HG03460 (cell line): Measurements from ENCODE around the gene UPK3B.
"Not testable (repeated sequence)": the region's sequence is repeated elsewhere in the genome, so short reads cannot be mapped to it uniquely, and the experiment has no call there.

Source experiments
- ATAC-seq: cut with Tn5 transposase; IDR thresholded peaks from one replicate; pipeline ENCODE4 v1.9.1; 2021; ENCODE audit not compliant: unreplicated experiment

UPK3B gene

DNA sequence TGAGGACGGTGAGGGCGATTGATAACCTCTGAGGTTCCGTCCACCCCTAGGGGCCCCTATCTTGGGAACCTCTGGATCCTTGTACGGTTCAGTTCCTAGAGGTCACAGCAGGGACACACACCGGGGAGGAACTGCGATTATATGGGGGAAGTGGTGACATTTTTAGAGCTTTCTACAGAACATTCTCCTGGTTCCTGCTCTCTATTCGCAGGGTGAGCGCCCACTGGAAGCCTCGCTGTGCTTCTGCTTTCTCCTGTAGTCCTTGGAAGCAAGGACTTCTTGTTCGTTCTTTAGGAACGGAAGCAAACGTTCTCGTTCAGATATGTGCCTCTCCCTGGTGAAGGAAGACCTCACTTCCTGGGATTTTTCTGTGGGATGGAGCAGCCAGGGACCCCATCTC lies 22.4 kb upstream of the UPK3B start:
- not testable (repeated sequence) for ATAC-seq

GRCh38 chr7:76492139-76492538 lies 18.2 kb upstream of the UPK3B start:
- not testable (repeated sequence) for ATAC-seq

GRCh38 chr7:76495717-76496116 lies 14.6 kb upstream of the UPK3B start:
- ATAC-seq = not testable (repeated sequence)

- not testable (repeated sequence) for ATAC-seq
These were observed 12.3 kb upstream of the UPK3B start for GRCh38 chr7:76497918-76498582.

GRCh38 chr7:76498583-76499200 lies 11.7 kb upstream of the UPK3B start:
- ATAC-seq = not testable (repeated sequence)

DNA sequence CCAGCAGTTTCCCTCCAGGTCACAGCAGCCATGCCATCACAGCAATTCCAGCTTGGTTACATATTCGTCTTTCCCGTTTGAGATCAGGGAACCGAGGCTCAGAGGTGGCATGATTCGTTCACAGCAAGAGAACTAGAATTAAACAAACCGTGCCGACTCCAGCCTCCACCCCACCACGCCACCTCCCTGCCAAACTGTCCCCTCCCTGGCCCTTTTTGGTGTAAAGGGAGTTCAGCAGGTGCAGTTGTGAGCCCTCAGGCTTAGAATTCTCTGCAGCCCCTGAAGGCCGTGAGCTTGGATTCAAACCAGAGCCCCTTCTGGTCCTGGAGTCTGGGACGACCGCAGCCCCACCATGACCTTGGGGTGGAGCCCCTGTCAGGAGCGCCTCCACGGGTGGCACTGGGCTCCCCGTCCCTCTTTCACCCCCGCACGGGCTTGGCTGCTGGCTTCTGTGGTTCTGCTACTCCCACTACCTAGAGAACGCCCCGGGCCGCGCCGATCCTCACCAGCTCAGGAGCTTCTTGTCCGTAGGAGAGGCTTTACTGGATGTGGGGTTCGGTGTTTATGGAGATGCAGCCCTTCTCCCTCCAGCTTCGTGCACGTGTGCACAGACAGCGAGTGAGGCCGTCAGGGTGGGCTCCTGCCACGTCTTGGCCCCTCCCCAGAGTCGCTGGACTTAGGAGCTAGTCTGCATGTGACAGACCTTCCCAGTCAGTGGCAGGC lies 11.0 kb upstream of the UPK3B start:
- ATAC-seq = not testable (repeated sequence)

DNA sequence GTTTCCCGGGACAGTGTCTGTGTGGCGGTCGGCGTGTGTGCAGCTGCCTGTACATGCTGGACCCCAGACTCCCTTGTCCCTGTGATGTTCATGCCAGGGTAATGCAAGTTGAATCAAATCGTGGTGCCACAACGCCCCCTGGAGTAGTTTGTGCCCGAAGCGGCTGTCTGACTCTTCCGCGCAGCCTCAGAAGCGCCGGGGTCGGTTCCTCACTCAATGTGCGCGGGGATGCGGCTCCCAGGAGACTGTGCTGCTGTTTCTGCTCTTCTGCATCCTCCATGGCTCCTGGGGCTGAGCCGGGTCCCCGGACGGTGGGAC lies 10.5 kb upstream of the UPK3B start:
- ATAC-seq = not testable (repeated sequence)

DNA sequence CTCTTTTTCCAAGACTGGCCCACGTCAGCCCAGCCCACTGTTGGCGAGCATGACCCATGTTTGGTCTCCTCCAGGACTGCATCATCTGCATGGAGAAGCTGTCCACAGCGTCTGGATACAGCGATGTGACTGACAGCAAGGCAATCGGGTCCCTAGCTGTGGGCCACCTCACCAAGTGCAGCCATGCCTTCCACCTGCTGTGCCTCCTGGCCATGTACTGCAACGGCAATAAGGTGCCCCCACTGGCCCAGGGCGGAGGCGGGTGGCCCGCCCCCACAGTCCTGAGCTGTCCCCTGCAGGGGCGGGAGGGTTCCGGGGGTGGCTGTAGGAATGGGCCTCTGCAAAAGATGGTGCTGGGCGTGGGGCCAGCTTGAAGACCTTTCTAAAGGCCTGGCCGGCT lies 8.1 kb upstream of the UPK3B start:
- not testable (repeated sequence) for ATAC-seq

DNA sequence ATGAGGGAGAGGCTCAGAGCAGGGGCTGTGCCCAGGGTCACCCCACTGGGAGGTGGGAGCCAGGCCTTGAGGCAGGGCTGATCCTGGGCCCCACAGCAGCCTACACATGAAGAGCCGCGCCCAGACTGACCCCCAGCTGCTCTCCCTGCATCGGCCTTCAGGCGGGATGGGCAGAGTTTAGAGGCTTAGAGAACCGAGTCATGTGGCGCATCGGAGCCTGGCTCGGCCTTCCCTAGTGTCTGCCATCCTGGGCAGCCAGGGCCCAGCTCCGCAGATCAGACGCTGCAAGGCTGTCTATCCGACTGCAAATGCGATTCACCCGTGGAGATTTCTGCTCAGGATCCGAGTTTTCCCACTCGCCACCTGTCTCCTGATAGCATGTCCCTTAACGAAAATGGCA lies 7.5 kb upstream of the UPK3B start:
- not testable (repeated sequence) for ATAC-seq

DNA sequence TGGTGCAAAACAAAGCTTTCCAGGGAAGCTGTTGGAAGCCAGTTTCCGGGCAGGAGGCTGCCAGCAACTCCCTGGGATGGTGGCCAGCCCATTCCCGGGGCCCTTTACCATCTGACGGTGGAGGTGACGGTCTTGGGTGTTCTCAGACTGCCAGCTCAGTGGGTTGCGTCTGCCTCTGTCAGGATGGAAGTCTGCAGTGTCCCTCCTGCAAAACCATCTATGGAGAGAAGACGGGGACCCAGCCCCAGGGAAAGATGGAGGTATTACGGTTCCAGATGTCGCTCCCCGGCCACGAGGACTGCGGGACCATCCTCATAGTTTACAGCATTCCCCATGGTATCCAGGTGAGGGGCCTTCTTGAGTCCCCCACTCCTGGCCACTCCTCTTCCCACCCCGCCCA lies 7.1 kb upstream of the UPK3B start:
- ATAC-seq = not testable (repeated sequence)

DNA sequence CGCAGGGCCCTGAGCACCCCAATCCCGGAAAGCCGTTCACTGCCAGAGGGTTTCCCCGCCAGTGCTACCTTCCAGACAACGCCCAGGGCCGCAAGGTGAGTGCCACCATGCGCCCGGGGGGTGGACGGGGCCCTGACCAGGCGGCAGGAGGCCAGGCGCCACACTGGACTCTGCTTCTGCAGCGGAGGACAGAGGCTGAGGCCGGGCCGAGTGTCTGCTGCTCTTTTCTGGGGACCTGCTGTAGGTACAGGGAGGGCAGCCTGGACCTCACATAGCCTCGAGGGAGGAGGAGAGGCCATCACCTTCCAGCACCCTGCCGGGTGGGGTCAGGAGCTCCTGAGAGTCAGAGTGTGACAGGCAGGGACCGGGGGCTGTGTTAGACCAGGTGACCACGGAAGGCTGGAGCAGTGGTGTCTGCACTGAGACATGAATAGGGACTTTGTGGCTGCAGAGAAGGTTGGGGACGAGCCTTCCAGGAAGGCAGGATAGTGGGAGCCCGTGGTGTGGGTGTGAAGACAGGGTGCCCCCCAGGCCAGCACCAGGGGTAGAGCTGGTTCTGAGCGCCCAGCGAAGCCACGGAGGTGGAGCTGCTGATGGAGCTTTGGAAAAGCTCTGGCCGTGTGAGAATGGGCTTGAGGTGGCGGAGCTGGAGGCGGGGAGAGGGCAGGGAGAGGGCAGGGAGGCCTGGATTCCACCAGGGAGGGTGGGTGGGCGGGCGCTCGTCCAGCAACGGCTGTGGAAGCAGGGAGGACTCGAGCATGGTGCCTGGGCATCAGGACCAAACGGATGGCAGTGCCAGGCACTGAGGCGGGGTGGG lies 5.8 kb upstream of the UPK3B start:
- ATAC-seq = not testable (repeated sequence)

GRCh38 chr7:76505168-76506080 lies 4.9 kb upstream of the UPK3B start:
- ATAC-seq = no peak

GRCh38 chr7:76506081-76506440 lies 4.3 kb upstream of the UPK3B start:
- ATAC-seq = no peak

DNA sequence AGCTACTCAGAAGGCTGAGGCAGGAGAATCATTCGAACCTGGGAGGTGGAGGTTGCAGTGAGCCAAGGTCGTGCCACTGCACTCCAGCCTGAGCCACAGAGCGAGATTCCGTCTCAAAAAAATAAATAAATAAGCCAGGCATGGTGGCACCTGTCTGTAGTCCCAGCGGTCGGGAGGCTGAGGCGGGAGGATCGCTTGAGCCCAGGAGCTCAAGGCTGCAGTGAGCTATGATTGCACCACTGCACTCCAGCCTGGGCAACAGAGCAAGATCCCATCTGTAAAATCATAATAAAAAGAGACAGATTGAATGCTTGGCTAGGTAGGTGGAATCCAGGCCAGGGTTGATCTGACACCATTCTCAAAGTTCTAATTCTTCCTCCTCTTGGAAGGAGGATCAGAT lies 3.7 kb upstream of the UPK3B start:
- not testable (repeated sequence) for ATAC-seq

- no peak for ATAC-seq
These were observed 2.5 kb upstream of the UPK3B start for GRCh38 chr7:76507723-76508406.

DNA sequence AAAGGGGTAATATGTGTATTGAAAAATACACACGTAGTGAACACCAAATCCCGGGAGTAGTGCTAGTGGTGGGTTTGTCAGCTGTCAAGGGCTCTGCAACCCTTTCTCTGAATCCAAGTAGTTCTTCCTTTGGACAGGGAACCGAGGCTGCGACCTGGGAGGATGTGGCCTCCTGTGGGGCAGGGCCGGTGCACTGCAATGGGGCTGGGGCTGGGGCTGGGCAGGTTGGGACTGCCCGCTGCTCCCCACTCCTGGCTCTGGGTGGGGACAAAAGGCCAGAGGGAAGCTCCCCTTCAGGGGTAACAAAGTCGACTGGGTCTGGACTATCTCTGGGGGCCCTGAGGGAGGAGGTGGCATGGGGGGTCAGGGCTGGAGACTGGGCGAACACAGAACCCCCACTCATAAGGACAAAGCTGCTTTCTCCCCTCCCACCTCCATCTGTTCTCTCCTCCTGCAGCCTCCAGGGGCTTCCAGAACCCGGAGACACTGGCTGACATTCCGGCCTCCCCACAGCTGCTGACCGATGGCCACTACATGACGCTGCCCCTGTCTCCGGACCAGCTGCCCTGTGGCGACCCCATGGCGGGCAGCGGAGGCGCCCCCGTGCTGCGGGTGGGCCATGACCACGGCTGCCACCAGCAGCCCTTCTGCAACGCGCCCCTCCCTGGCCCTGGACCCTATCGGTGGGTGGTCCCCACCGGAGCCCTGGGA lies 1.0 kb downstream of the UPK3B start:
- ATAC-seq = not testable (repeated sequence)

- not testable (repeated sequence) for ATAC-seq
These were observed 1.8 kb downstream of the UPK3B start for GRCh38 chr7:76511911-76512885.
